ENCODE measurements around the gene MRPL50.

DNA sequence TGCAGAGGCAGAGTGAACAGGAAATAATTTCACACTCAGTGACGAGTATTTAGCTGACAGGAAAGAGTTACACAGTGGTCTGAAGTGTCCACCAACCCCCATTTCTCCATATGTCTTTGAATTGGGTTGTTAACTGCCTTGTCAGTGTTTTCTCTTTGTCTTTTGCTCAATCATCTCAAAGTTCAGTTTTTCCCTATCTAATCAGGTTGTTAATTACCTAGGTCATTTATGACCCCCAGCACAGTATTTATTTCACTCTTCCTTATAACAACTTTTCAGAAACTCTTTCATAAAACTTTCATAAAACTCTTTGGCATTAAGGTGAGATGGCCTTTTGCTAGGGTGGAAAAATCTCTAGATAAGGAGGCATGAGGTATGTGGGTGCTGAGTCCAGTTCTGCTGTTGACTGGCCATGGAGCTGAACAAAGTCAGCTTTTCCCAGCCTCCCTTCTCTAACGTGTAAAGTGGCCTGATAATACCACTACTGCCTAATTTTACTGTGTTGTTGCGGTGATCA lies 42.4 kb upstream of the MRPL50 start:
- TF ChIP-seq, protein P1, sequence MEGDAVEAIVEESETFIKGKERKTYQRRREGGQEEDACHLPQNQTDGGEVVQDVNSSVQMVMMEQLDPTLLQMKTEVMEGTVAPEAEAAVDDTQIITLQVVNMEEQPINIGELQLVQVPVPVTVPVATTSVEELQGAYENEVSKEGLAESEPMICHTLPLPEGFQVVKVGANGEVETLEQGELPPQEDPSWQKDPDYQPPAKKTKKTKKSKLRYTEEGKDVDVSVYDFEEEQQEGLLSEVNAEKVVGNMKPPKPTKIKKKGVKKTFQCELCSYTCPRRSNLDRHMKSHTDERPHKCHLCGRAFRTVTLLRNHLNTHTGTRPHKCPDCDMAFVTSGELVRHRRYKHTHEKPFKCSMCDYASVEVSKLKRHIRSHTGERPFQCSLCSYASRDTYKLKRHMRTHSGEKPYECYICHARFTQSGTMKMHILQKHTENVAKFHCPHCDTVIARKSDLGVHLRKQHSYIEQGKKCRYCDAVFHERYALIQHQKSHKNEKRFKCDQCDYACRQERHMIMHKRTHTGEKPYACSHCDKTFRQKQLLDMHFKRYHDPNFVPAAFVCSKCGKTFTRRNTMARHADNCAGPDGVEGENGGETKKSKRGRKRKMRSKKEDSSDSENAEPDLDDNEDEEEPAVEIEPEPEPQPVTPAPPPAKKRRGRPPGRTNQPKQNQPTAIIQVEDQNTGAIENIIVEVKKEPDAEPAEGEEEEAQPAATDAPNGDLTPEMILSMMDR (IDR thresholded peaks at IDR 0.05), result no peak
- no peak for TF ChIP-seq POLR2A (IDR thresholded peaks at IDR 0.05)

All from uterus (tissue), 2 donors.